HTR-8/SVneo (cell line): ENCODE results near the gene ADAMTSL2.

Source experiments
- DNase-seq: peaks from one replicate; pipeline ENCODE4 v3.0.0; 2011; ENCODE audit warnings: low spot score, mixed read lengths; ENCODE audit not compliant: insufficient read length
- FAIRE-seq: peaks from 2 replicates; lab custom pipeline; 2011; peaks lifted over from hg19 to GRCh38; lab: Jason Lieb, UNC

ADAMTSL2 gene

GRCh38 chr9:133529457-133529856 is 5.0 kb upstream of the ADAMTSL2 start:
- DNase-seq (no peak), FAIRE-seq (no peak)

DNA sequence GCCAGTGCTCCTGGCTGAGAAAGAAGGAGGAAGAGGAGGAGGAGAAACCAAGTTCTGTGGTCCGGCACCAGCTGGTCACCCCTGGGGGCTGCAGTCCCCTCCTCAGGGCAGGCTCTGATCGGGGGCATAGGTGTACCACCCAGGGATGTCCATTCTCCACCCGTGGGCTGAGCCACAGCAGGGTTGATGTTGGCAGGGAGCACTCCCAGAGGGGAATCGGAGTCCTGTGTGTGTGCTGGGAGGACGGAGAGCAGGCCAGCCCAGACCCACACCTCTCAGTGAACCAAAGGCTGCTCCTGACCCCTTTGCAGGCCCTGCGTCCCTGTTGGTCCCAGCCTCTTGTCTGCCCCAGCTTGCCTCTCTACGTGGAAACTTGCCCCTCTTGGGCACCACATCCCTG is 4.6 kb upstream of the ADAMTSL2 start:
- DNase-seq (no peak), FAIRE-seq (no peak)

- FAIRE-seq (no peak), DNase-seq (no peak)
Measured at GRCh38 chr9:133531293-133531692, 3.2 kb upstream of the ADAMTSL2 start.

- DNase-seq (peak; percentile 22), FAIRE-seq (no peak)
Measured at GRCh38 chr9:133532937-133533668, 1.4 kb upstream of the ADAMTSL2 start.

DNA sequence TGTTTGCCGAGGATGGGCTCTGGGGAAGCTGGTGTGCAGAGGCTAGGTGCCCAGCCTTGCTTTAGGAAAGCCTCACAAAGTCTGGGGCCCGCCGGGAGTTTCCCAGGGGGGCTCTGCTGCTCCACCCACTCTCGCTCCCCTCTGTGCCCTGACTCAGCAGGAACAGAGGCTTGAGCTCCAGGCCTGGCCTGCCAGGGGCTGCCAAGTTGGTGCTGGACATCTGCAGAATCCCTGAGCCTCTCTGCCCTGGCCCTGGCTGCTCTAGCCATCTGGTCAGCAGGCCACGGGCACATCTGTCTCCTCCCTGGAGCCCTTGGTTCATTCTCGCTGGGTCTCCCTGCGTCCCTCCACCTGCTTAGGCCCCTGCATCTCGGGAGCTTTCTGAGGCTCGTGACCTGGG is 647 bp upstream of the ADAMTSL2 start:
- DNase-seq (no peak), FAIRE-seq (no peak)

GRCh38 chr9:133535306-133535877 is 888 bp downstream of the ADAMTSL2 start:
- no peak for FAIRE-seq

GRCh38 chr9:133536080-133536479 is 1.6 kb downstream of the ADAMTSL2 start:
- FAIRE-seq = no peak
- no peak for DNase-seq

More at GRCh38 chr9:133535306-133535877, 888 bp downstream of the ADAMTSL2 start:
- DNase-seq = no peak

DNA sequence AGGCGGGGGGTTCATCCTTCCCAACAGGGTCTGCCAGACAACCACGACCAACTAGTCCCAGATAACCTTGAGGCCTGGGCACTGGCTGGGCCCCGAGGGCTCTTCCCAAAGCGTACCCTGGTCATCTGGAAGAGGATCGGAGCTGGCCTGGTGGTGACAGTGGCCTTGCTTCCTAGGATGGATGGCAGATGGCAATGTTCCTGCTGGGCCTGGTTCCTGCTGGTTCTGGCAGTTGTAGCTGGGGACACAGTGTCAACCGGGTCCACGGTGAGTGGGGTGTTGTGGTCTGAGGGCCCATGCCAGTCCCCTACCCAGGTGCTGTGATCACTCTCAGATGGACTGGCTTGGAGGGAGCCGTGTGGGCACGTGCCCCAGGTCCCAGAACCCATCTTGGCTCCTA is 2.0 kb downstream of the ADAMTSL2 start:
- FAIRE-seq (no peak), DNase-seq (no peak)

GRCh38 chr9:133537257-133537656 is 2.8 kb downstream of the ADAMTSL2 start:
- DNase-seq = no peak
- no peak for FAIRE-seq

DNA sequence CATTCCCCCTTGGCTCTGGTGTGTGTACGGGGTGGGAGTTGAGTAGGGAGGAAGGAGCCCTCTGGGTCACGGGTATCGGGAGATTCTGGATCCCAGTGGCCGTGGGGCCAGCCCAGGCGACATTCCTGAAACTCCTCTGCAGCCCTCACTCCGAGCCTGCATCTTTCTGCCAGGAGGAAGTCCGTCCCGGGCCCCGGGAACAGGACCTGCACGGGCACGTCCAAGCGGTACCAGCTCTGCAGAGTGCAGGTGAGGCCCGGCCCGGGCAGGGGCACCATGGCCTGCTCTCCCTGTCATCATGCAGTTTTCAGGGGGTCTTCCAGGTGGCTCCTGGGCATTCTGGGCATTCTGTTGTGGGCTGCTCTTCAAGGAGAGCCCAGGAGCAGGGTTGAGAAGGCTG is 3.7 kb downstream of the ADAMTSL2 start:
- no peak for DNase-seq
- no peak for FAIRE-seq

DNA sequence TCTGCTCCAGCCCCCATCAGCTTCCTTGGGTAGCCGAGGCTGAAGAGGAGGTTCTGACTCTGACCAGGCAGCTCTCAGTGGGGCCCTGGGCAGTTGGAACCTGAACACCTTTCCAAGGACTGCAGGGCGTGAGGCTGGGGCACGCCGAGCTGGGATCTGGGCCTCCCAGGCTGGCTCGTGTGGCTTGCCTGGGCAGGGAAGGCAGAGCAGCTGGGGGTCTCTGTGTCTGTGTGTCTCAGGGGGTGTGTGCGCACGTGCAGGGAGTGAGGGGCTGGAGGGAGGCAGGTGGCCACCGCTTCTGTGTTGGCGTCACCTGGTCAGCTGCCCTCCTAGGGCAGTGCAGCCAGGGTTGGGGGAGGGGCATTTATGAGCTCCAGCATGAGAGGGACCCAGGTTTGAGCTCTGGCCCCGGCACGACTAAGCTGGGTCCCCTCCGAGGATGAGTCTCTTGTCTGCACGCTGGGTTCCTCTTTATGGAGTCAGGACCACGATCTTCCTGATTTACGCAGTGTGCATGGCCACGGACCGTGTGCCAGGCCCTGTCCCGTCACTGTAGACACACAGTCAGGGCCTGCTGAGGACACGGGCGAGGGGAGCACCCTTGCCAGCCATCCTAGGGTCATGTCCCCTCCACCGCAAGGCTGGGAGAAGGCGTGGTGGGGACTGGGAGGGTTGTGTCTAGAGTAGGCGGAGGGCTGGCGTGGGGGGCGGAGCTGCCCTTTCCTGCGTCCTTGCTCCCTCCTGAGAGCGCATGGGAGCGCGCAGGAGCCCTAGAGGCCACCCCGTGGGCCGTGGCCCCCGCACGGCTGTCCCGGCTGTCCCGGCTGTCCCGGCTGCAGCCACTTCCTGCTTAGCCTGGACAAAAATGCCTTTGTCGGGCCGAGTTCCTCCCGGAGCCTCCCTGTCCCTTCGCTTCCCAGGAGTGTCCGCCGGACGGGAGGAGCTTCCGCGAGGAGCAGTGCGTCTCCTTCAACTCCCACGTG is 4.6 kb downstream of the ADAMTSL2 start:
- DNase-seq = no peak
- FAIRE-seq = no peak

DNA sequence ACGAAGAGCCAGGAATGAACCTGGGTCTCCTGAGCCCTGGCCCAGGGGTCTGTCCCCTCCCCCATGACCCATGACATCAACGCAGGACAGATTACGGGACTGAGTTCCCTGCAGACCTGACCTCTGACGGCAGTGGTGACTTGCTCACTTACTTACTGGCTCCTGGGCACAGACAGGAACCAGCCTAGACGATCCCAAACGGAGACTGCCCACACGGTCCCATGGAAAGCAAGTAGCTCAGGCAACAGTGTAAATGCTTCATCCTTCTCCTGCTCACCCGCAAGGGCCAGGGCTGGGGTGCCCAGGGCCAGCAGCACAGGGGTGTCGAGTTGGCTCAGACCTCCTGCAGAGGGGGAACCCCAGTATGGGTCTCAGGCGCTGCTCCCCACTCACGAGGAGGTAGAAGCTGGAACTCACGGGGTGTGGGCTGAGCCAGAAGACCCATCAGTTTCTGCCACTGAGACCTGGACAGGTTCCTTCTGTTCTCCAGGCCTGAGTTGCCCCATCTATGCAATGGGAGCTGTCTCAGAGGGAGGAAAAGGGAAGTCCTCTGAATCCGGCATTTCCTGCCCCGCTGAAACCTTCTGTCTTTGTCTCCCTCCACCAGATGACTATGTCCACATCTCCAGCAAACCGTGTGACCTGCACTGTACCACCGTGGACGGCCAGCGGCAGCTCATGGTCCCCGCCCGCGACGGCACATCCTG is 5.6 kb downstream of the ADAMTSL2 start:
- FAIRE-seq (no peak), DNase-seq (no peak)

DNA sequence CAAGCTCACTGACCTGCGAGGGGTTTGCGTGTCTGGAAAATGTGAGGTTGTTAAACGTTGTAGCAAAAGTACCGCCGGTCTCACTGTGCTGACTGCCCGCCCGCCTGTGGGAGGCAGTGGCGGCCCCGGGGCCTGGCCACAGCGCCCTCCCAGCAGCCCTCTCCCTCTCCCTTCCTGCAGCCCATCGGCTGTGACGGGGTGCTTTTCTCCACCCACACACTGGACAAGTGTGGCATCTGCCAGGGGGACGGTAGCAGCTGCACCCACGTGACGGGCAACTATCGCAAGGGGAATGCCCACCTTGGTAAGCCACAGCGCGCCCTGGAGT is 6.2 kb downstream of the ADAMTSL2 start:
- FAIRE-seq (no peak), DNase-seq (no peak)

DNA sequence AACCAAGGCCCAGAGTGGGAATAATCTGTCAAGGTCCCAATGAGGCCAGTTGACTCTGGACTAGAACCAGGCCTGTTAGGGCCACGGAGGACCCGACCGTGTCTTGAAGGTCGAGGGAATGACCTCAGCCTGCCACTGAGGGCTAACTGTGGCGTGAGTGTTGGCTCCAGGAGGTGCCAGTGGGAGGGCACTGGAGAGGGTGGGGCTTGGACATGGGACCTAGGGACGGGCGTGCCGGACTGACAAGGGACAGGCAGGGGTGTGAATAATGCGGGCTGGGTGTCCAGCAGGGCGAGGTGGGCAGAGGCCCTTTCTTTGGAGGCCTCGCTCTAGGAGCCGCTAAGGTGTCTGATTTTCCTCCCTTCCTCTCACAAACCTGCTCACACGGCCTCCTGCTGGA is 7.5 kb downstream of the ADAMTSL2 start:
- no peak for DNase-seq
- FAIRE-seq = no peak

DNA sequence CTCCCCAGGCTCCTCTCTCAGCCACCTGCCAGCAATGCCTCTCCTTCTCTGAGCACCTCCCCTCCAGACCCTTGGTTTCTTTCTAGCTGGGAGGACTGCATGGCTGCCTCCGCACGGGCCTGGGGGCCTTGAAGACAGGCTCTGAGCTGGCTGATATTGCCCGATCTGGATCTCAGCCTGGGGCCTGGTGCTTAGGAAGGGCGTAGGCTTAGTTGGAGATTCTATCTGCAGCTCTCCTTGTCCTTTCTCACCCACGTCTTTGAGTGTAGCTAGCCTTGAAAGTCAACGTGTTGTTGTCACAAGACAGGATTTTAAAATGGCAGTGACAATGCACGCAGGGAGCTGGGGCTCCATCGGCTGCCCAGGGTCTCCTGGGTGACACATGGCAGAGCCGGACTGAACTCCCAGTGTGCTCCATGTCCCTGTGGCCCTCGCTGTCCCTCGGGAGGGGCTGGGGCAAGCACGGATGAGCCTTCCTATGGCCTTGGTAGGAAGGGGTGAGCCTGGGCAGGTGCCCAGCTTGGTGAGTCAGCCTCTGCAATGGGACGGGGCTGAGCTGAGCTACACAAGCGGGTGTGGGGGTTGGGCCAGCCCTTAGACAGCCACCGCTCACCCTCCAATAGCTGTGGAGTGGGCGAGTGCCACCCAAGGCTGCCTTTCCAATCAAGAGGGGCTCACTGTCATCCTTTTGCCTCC is 9.4 kb downstream of the ADAMTSL2 start:
- DNase-seq (no peak), FAIRE-seq (no peak)

- FAIRE-seq = no peak
Measured at GRCh38 chr9:133545494-133546286, 11.2 kb downstream of the ADAMTSL2 start.

DNA sequence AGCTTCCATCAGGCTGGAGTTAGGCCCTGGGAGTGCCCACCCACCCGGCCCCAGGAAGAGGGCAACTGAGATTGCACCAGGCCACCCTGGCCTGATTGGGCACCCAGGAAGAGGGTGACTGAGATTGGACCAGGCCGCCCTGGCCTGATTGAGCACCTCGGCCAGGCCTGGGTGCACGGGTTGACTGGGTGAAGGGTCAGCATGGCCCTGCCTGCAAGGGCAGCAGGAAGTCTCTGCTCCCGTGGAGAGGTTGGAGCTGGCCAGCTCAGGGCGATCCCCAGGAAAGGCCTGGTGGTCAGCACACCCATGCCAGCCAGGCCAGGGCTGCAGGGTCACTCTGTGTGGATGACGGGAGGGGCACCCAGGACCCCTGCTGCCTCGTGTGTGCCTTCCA is 11.8 kb downstream of the ADAMTSL2 start:
- DNase-seq = no peak
- no peak for FAIRE-seq

More at GRCh38 chr9:133545494-133546286, 11.2 kb downstream of the ADAMTSL2 start:
- no peak for DNase-seq

DNA sequence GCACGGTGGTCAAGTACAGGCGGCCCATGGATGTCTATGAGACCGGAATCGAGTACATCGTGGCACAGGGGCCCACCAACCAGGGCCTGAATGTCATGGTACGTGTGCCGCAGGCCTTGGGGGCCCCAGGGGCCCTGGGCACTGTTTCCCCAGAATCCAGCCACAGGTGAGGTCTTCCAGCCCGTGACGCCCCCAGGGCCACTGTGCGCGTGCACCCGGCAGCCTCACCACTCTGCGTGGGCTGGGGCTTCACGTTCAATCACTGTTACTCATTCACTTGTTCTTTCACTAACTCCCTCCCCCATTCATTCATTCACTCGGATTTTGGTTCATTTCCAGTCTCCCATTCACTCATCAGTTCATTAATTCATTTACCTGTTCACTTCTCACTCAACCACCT is 12.6 kb downstream of the ADAMTSL2 start:
- DNase-seq (no peak), FAIRE-seq (no peak)

DNA sequence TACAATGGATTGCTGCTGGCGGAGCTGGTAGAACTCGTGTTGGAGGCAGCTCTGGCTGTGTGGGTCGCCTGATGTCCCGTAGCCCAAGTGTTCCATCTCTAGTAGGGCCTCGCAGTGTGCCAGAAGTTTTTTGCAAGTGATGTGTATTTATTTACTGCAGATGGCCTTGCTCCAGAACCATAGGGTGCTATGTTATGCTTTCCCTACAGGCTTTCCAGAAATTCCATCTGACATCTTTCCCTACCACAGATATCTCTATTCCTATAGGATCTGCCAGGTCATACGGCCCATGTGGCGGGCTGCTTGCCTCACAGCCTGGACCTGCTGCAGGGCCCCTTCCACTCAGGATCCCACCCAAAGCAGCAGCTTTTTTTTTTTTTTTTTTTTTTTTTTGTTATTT is 16.9 kb downstream of the ADAMTSL2 start:
- FAIRE-seq (no peak), DNase-seq (no peak)
